GM21447 (cell line): ENCODE results near the gene SORBS1.

Experiments used
- ATAC-seq: cut with Tn5 transposase; IDR thresholded peaks from one replicate; pipeline ENCODE4 v1.9.1; 2021; ENCODE audit not compliant: unreplicated experiment

SORBS1 gene

DNA sequence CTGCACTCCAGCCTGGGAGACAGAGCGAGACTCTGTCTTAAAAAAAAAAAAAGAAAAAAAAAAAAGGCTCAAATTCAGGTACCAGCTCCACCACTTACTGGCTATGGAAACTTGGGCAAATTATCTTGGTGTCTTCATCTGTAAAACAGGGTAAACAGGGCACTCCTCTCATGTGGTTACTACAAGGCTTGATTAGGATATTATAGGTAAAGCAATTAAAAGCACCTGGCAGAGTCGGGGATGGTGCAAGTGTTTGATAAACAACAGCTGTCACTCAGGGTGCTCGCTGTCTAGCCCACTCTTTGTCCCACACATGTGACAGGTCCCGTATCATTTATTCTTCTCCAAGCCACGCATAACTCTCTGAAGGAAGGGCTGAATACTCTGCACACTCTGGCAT is 96.9 kb downstream of the SORBS1 start:
- ATAC-seq, result no peak

DNA sequence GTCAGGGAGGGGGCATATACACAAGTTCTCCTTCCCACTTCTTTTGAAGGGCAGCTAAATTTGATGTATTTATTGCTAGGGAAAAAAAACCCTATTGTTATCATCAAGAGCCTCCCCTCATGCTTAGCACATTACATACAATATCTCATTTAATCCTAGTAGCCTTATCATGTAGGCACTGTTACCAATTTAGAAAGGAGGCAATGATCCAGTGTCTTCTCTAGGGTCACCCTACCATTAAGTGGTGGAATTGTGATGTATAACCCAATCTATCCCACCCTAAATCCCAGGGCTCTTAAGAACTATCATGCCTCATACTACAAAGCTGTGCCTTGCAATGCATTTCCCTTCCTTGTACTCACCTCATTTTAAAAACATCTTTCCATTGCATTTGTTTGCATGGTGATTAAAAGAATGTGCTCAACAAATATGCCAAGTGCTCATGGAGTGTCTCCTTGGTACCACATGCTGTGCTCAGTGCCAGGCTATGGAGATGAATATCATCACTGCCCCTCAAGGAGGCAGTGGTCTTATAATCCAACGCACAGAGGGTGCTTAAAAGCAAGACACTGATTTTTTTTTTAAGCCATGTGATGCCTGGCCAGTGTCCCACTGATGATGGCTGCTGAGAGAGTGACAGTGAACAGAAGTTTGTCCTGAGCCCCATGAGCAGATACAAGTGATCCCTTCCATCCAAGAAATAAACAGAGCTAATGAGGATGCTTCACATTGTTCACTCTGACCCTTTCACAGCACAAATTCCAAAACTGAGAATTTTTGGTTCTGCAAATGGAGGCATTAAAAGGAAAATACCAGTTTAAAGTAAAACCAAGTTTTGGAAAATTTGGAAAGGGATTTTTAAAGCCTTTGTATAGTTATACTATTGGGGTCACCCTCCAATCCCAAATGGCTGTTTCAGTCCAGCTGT is 98.2 kb downstream of the SORBS1 start:
- ATAC-seq, result no peak

DNA sequence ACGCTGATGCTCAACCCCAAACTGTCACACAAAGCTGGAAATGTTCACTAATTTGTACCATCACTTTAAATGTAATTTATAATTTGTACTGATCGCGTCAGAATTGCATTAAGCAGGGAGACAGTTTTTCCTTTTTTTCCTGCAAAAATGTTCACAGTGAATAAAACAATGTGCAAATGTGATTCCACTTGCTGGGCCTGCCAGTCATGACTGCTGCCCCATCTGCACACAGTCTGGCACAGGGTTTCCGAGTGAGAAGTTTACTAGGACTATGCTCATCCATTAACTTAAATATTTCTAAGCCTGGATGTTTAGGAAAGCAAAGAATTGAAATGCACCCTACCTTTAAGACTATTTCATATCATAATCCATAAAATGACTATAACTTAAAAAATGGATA is 99.6 kb downstream of the SORBS1 start:
- ATAC-seq, result no peak

DNA sequence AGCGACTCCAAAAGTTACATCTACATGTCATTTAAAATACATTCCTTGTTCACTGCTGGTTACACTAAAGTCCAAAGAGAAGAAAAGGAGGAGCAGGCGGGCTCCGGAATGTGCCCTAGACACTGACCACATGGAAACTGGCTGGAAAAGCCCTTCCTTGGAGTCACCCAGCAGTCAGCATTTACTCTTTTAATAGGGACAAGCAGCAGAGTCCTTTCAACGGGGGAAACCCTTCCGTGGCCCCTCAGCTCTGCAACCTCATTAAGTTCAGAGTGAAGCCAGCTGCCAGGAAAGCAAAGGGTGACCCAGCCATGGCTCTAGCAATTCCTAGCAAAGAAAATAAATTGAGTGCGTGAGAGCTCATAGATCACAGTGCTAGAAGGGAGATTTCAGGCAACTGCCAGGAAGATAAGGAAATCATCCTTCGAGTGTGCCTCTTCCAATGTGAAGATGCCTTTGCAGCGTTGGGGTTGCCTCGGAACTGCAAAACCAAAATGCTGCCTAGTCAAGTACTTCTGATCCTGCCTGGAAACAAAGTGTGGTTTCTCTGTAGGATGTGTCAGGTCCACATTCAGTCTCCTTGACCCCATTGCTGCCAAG is 101.6 kb downstream of the SORBS1 start:
- ATAC-seq, result no peak

DNA sequence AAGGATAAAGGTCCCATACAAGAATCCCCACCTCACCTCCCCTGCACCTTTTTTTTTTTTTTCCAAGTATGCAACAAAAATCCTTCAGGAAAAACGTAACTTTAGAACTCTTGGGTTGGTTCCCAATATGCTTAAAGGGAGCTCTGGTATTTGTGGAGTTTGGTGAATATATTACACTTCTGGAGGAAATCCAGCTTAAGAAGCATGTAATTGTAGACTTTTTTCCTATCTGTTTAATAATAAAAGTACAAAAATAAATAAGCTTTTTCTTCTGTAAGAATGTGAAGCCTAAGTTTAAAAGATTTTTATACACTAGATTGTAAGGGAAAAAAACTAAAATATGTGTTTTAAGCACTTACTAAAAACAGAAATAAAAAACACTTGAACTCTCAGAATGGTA is 102.3 kb downstream of the SORBS1 start:
- no peak for ATAC-seq

DNA sequence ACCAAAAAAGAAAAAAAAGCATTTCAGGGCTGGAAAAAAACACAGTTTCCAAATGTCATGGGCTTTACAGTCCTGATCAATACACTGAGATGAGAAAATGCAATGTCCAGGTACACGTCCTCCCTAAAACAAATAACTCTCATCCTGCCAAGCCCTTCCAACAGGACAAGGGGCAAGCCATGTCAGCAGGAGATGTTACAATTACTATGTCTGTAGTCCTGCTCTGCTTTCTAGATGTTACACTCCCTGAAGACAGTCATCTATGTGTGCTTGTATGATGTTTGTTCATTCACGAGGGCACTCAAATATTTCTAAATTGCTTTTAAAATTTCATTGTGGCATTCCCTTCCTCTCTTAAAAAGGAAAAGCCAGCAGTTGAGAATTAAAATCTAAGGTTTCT is 103.2 kb downstream of the SORBS1 start:
- ATAC-seq, result no peak

DNA sequence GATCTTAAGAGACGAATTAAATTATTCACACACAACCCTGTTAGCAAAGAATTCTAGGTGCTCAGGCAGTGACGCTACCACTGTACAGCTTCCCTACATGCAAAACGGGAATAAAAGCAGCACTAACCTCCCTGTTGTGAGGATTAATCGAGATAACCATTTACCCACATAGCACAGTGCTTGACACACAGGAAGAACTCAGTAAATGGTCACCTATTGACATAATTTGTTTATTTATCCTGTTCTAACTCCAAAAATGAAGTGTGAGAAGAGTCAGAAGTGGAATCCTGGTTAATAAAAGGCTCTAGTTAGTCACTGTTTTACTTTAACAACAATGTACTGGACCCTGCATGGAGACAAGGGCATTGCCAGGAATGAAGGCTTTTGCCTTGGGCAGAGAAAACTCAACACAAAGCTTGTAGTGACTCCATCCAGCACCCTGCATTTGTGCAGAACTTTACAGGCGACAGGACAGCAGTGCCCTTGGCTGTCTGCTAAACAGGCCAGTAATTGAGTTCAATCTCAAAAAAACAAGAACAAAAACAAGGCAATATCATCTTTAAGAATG is 103.8 kb downstream of the SORBS1 start:
- no peak for ATAC-seq

DNA sequence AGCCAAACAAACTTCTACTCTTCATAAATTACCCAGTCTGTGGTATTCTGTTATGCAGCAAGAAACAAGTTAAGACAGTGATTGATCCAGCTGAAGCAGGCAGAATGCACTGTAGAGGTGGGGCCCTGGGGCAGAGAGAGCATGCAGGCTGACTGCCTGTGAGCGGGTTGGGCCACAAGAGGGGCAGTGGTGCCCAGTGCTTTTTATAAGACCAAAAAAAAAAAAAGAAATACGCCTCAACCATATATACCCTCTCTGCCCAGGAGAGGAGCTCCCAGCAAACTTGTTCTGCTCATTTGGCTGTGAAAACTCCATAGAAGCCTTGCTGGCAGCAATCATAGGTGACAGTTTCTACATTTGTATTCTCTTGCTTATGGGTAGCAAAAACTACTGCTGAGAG is 104.7 kb downstream of the SORBS1 start:
- no peak for ATAC-seq

DNA sequence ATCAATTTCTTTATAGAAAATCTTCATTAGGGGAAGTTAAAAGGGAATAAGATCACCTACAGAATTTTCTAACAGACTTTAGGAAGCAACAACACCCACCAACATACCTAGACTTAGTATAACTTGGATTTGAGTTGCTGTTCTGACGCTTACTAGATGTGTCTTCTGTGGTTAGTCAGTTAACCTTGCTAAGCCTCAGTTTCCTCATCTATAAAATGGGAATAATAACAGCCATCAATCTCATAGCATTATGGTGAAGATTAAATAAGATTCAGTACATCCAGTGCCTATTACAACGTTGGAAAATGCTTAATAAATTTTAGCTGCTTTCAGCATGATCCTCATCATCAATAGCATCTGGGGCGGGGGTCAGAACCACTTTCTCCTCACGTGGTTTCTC is 106.2 kb downstream of the SORBS1 start:
- no peak for ATAC-seq

DNA sequence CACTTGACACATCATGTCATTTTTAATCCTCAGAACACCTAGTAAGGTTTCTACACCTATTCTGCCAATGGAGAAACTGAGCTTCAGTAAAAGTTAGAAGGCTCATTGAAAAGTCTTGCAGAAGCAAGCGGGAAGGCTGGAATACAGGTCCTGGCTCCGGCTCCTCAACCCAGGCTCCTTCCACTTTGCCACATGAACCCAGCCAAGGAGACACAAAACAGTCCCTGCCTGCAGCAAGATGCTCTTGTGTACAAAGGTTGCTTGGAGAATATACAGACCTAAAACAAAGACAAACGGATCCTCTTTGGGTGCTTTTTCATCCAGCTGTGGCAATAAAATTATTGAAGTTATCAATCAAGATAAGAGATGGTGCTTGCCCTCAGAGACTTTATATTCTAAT is 106.8 kb downstream of the SORBS1 start:
- ATAC-seq, result no peak

DNA sequence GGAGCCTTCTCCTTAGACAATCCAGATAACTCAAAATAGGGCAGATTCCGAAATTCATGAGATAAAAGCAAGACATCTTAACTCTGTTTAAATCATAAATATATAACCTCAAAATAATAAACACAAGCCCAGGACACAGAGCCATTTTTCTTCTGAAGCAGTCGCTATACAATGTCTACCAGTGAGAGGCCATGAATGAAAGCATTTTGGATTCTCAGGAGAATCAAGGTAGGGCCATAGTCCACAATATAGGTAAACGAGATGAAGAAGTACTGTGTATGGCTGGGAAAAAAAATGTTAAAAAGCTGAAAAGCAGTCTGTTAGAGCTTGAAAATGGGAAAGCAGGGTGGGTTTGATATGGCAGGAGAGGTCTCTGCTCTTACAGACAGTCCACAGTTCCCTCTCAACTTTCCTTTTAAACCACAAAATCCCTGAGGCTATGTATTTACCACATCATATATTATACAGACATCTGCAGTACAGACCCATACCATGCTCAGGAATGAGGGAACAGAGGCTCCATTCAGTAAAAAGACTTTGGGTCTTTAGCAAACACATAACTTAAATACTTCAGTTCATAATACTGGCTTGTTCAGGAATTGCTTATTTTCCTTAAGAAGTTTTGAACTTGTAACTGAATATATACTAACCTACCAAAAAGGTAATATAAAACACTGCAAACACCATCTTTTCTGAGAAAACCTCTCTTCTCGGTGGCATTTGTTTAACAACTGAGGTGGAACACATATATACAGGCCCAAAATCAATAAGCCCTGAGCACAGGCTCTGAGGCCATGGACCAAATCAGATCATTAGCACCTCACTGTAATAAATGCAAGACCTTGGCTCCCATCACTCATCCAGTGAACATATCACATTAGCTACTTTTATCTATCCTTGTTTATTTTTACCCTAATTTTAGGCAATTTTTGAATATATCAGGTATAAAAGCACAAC is 109.3 kb downstream of the SORBS1 start:
- ATAC-seq, result no peak

DNA sequence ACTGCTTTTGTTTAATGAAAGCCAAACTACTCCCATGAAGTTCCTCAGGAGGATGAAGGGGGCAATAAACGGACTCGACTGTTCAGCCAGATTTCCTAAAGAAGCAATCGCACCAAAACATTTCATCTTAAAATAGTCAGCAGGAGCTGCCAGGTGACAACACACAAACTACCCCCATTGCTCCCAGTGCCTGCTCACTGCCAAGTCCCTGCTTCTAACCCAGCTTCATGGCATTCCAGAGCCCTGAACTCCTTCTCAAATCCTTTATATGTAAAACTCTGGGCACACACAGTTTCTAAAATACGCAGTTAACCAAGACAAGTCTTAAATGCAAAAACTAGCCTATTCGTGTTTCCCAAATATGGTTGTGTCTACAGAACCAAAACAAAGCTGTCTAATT is 110.0 kb downstream of the SORBS1 start:
- ATAC-seq, result no peak

DNA sequence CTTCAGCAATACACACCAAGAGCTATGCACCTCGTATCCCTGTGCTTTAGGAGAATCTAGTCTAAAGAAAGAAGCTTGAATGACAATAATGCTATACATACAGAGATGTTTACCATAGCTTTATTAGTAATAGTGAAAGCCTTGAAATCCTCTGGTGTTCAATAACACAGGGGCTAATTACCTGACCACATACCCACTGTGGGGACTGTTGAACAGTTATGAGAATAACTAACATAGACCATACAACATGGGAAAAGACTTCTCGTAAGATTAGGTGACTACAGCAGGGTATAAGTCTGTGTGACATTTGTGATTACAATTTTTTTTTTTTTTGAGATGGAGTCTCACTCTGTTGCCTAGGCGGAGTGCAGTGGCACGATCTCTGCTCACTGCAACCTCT is 111.0 kb downstream of the SORBS1 start:
- no peak for ATAC-seq

DNA sequence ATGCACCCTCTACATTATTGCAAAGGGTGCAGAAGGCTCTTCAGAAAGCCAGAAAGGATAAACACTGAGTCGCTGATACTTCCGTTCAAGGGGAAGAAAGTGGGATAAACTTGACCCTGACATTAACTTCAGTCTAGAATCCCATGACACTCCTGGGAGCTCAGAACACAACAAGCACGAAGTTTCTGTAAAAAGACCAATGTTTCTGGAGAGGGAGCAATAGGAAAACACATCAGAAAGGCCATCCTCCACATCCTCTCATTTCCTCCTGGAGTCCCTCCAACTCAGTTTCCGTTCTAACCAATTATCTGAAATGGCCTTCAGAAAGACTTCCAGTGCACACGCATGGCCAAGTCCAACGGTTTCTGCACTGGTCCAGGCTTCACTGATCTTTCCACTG is 113.5 kb downstream of the SORBS1 start:
- no peak for ATAC-seq

DNA sequence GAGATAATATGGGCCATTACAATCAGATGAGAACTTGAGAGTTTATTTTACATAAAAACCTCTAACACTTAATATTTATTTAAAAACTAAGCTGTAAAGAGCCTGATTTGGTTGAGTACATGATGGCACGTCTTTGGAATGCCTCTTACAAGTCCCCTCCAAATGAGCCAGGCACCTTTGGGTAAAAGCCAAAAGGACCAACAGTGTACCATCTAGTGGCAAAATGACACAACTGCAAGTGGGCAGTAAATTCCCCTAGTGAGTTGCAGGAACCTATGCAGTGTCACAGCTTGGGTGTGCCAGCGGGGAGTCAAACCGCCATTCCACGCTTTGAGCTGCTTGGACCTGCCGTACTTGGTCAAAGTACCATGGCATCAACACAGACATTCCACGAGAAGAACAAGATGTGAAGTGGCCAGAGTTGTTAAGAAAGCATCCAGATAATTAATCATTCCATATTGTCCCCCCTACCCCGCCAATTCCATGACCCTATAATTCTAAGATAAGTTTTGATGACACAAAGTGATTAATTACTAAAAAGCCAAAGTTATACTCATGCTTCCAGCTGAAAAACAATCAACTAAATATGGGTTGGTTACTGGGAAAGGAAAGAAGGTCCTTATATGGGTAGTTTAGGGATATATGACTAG is 115.2 kb downstream of the SORBS1 start:
- ATAC-seq, result peak; percentile 61

DNA sequence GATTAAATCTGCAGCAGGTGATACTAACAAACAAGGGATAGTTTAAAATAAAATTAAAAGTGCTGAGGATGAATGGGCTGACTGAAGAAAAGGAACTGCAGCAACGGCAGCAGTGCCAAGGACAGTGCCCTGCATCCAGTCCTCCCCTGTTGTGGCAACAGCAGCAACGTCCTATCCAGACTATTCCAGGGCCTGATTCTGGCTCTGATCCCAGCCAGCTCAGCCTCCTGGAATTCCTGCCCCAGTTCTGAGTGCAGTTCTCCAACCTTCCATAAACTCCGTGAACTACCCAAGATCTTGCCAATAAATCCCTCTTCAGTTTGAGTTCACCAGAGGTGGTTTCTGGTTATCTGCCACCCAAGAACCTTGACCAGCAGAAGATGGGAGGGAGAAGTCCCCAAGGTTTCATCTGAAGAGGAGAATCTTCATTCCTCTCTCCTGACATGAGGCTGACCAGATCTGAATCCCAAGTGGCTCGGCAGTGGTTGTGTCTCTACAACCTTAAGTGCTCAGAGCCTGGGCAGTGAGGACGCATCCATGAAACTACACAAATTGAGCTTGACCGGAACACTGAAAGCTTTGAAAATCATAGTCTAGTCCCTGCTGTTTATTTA is 115.8 kb downstream of the SORBS1 start:
- ATAC-seq, result no peak

DNA sequence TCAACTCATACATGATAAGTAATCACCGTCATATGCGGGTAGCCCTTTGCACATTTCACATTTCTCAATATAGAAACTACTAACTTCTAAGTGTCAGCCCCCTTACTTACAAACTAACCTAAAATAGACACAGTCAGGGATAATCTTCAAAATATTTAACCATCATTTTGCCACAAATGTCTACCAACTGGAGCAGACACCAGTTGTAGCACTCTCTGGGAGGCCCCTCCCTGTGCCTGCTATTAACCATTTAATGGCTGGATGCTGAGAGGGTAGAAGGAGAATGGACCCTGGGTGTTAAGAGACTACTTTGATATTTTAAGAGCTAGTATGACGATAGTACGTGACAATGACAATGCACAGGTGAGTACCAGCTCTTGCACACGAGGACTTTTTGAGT is 116.4 kb downstream of the SORBS1 start:
- ATAC-seq, result no peak

DNA sequence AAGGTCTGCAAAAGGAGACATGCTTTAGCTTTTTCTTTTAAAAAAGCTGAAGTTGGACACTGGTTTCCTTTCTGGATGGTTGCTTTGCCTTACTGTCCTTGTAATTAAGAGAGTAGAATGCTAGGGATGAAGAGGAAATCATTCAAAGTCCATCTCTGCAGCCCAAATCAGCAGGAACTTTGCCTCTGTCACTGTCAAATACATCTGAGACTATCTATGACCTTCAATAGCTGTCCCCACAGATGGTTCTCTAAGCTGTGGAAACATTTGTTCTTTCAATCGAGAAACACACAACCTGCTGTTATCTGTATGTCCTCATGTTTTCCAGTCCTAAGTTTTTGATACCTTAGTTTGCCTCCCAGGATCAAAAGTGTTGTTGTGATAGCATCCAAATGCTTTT is 117.5 kb downstream of the SORBS1 start:
- ATAC-seq, result no peak

DNA sequence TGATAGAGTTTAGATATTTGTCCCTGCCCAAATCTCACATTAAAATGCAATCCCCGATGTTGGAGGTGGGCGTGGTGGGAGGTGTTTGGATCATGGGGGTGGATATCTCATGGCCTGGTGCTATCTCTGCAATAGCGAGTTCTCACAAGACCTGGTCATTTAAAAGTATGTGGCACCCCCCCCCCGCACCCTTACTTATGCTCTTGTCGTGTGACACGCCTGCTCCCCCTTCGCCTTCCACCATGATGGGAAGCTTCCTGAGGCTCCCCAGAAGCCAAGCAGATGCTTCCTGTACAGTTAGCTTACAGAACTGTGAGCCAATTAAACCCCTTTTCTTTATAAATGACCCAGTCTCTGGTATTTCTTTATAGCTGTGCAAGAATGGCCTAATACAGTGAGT is 118.8 kb downstream of the SORBS1 start:
- no peak for ATAC-seq

DNA sequence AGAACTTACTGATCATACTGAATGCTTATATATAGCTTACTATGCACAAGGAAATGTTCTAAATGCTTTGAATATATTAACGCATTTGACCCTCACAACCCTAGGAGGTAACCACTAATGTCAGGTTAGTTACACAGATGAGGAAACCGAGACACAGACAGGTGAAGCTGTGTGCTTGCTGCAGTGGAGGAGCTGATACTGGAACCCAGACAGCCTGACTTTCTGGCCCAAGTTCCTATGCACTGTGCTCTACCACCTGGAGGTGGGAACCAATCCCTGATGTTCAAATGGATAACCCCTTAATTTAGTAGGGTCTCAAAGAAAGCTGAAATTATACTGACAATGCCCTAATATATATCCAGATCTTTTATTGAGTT is 119.6 kb downstream of the SORBS1 start:
- peak; percentile 23 for ATAC-seq
